ENCODE measurements around the gene SURF6. TPM values are rescaled to one million over a fixed set of nuclear protein-coding genes. Genes with fewer than 3 reads are reported as not detected.
"Not testable (repeated sequence)": the region's sequence is repeated elsewhere in the genome, so short reads cannot be mapped to it uniquely, and the experiment has no call there.

The SURF6 gene
- total RNA-seq, 3 donors from 2014 or later (not counting 1 experiment from before 2014, with no cell fraction given): 13.8 to 23.5 (median 21.3) TPM

GRCh38 chr9:133322701-133323100, 13.3 kb downstream of the SURF6 start:
- 56% methylated on average over 14 of the region's 14 CpGs for WGBS (ENCODE audit: insufficient coverage)
- H3K9me3 Mint-ChIP-seq: no peaks in the 10 kb centered on the region

GRCh38 chr9:133321411-133321935, 14.5 kb downstream of the SURF6 start:
- ATAC-seq: no peak
- TF ChIP-seq CTCF (IDR thresholded peaks at IDR 0.05): no peak
- Histone ChIP-seq H3K27ac (ENCODE audit: low read length) (no peak overlapping the region), H3K36me3 (ENCODE audit: control insufficient read depth, insufficient read depth, low read length) (no peaks in the 10 kb centered on the region), H3K9me3 (ENCODE audit: control insufficient read depth, insufficient read depth, low read length) (no peaks in the 10 kb centered on the region), H3K4me1 (ENCODE audit: control insufficient read depth, insufficient read depth, low read length) (no peaks in the 10 kb centered on the region), H3K27me3 (ENCODE audit: control insufficient read depth, insufficient read depth, low read length) (no peaks in the 10 kb centered on the region), H3K4me3 (ENCODE audit: low read length) (no peak overlapping the region)
- Mint-ChIP-seq H3K36me3 (no peaks in the 10 kb centered on the region), H3K9me3 (no peaks in the 10 kb centered on the region), H3K27ac (no peak overlapping the region), H3K27me3 (ENCODE audit: low read depth in 2 of 2) (no peaks in the 10 kb centered on the region), H3K4me3 (no peak overlapping the region), H3K4me1 (no peaks in the 10 kb centered on the region)
- DNase-seq: no peak
- intact Hi-C loops (cut with micrococcal nuclease): no loop called here
- 92% methylated on average over 13 of the region's 13 CpGs for WGBS (ENCODE audit: insufficient coverage)

More at GRCh38 chr9:133322701-133323100, 13.3 kb downstream of the SURF6 start:
- Histone ChIP-seq H3K4me3 (ENCODE audit: low read length) (no peak overlapping the region), H3K27ac (ENCODE audit: low read length) (no peak overlapping the region), H3K4me1 (ENCODE audit: control insufficient read depth, insufficient read depth, low read length) (no peaks in the 10 kb centered on the region), H3K36me3 (ENCODE audit: control insufficient read depth, insufficient read depth, low read length) (no peaks in the 10 kb centered on the region), H3K9me3 (ENCODE audit: control insufficient read depth, insufficient read depth, low read length) (no peaks in the 10 kb centered on the region), H3K27me3 (ENCODE audit: control insufficient read depth, insufficient read depth, low read length) (no peaks in the 10 kb centered on the region)
- Mint-ChIP-seq H3K4me3 (no peak overlapping the region), H3K36me3 (no peaks in the 10 kb centered on the region), H3K4me1 (no peaks in the 10 kb centered on the region), H3K27ac (no peak overlapping the region), H3K27me3 (ENCODE audit: low read depth in 2 of 2) (no peaks in the 10 kb centered on the region)
- intact Hi-C loops (cut with micrococcal nuclease): no loop called here
- ATAC-seq (no peak), DNase-seq (no peak)
- TF ChIP-seq CTCF (IDR thresholded peaks at IDR 0.05): no peak

- Histone ChIP-seq H3K36me3 (ENCODE audit: control insufficient read depth, insufficient read depth, low read length) (no peaks in the 10 kb centered on the region), H3K27ac (ENCODE audit: low read length) (no peak overlapping the region), H3K27me3 (ENCODE audit: control insufficient read depth, insufficient read depth, low read length) (no peaks in the 10 kb centered on the region), H3K4me3 (ENCODE audit: low read length) (no peak overlapping the region), H3K9me3 (ENCODE audit: control insufficient read depth, insufficient read depth, low read length) (no peaks in the 10 kb centered on the region), H3K4me1 (ENCODE audit: control insufficient read depth, insufficient read depth, low read length) (no peaks in the 10 kb centered on the region)
- DNase-seq (no peak), ATAC-seq (no peak)
- 92% methylated on average over 13 of the region's 13 CpGs for WGBS (ENCODE audit: insufficient coverage)
- no peak overlapping the region for H3K27ac Mint-ChIP-seq
- TF ChIP-seq CTCF (IDR thresholded peaks at IDR 0.05): no peak
- H3K4me1 Mint-ChIP-seq: no peaks in the 10 kb centered on the region
- no peak overlapping the region for H3K4me3 Mint-ChIP-seq
- no peaks in the 10 kb centered on the region for H3K36me3 Mint-ChIP-seq
- no peaks in the 10 kb centered on the region for H3K9me3 Mint-ChIP-seq
- H3K27me3 Mint-ChIP-seq (ENCODE audit: low read depth in 2 of 2): no peaks in the 10 kb centered on the region
- intact Hi-C loops (cut with micrococcal nuclease): no loop called here
Measured at GRCh38 chr9:133320421-133320881, 15.5 kb downstream of the SURF6 start.

- H3K4me1 Mint-ChIP-seq; H3K4me3 ChIP-seq (ENCODE audit: low read length); intact Hi-C loops (cut with micrococcal nuclease); DNase-seq; H3K27me3 Mint-ChIP-seq (ENCODE audit: low read depth in 2 of 2); H3K36me3 ChIP-seq (ENCODE audit: control insufficient read depth, insufficient read depth, low read length); H3K4me1 ChIP-seq (ENCODE audit: control insufficient read depth, insufficient read depth, low read length); H3K9me3 ChIP-seq (ENCODE audit: control insufficient read depth, insufficient read depth, low read length); H3K36me3 Mint-ChIP-seq; H3K27ac Mint-ChIP-seq; H3K27me3 ChIP-seq (ENCODE audit: control insufficient read depth, insufficient read depth, low read length); ATAC-seq; H3K4me3 Mint-ChIP-seq; H3K27ac ChIP-seq (ENCODE audit: low read length); H3K9me3 Mint-ChIP-seq: not testable (repeated sequence)
- 95% methylated on average over 11 of the region's 13 CpGs for WGBS (ENCODE audit: insufficient coverage)
Measured at GRCh38 chr9:133317551-133317950, 18.4 kb downstream of the SURF6 start.
